Neural cell (in vitro differentiated cells): ENCODE measurements around the gene USP10. TPM values are rescaled to one million over a fixed set of nuclear protein-coding genes. Genes with fewer than 3 reads are reported as not detected.

Experiments used
- H2AFZ ChIP-seq: fragments of 200-600, 300-800 bp; sonication (generic), shearing (Covaris generic); 2 replicates; pipeline ENCODE4 v1.6.0; 2014; ENCODE audit warnings: low read depth, mild to moderate bottlenecking, antibody characterized with exemption, low read length, moderate library complexity
- H3F3A ChIP-seq: fragments of 200-600 bp; shearing (Covaris generic); 2 replicates; pipeline ENCODE4 v1.6.1; 2016; ENCODE audit warnings: mild to moderate bottlenecking, moderate library complexity, mixed read lengths, antibody characterized with exemption, low read length; ENCODE audit not compliant: insufficient read depth, poor library complexity, severe bottlenecking
- H3K27ac ChIP-seq: fragments of 200-600, 300-800 bp; sonication (generic), shearing (Covaris generic); 2 replicates; pipeline ENCODE4 v1.5.1; 2014; ENCODE audit warnings: mild to moderate bottlenecking, low read length, moderate library complexity
- H3K27me3 ChIP-seq: fragments of 300-800, 200-600 bp; sonication (generic), shearing (Covaris generic); 2 replicates; pipeline ENCODE4 v1.6.0; 2014; ENCODE audit warnings: mild to moderate bottlenecking, low read depth, low read length, moderate library complexity; ENCODE audit not compliant: insufficient read depth
- H3K36me3 ChIP-seq: fragments of 300-800, 200-600 bp; sonication (generic), shearing (Covaris generic); 2 replicates; pipeline ENCODE4 v1.5.1; 2014; ENCODE audit warnings: mild to moderate bottlenecking, antibody characterized with exemption, low read length, moderate library complexity; ENCODE audit not compliant: insufficient read depth
- H3K4me2 ChIP-seq: fragments of 300-800, 200-600 bp; sonication (generic), shearing (Covaris generic); 2 replicates; pipeline ENCODE4 v1.6.0; 2014; ENCODE audit warnings: mild to moderate bottlenecking, low read length
- H3K4me3 ChIP-seq: fragments of 300-800, 200-600 bp; sonication (generic), shearing (Covaris generic); 2 replicates; pipeline ENCODE4 v1.5.1; 2014; ENCODE audit warnings: mild to moderate bottlenecking, low read length, moderate library complexity
- H3K79me2 ChIP-seq: fragments of 200-600 bp; shearing (Covaris generic); replicated peaks from 2 replicates; pipeline ENCODE4 v1.6.0; 2014; ENCODE audit warnings: mild to moderate bottlenecking, low read length, moderate library complexity; ENCODE audit not compliant: insufficient read depth
- H3K9ac ChIP-seq: fragments of 300-800, 200-600 bp; sonication (generic), shearing (Covaris generic); 2 replicates; pipeline ENCODE4 v1.6.1; 2016; ENCODE audit warnings: mild to moderate bottlenecking, low read length, mixed read lengths
- H3K9me2 ChIP-seq: fragments of 200-600 bp; shearing (Covaris generic); 2 replicates; pipeline ENCODE4 v1.6.1; 2016; ENCODE audit warnings: mild to moderate bottlenecking, low read length, mixed read lengths; ENCODE audit not compliant: insufficient read depth
- H3K9me3 ChIP-seq: fragments of 200-600, 300-800 bp; sonication (generic), shearing (Covaris generic); 2 replicates; pipeline ENCODE4 v1.6.1; 2016; ENCODE audit warnings: mild to moderate bottlenecking, mixed run types, low read length, moderate library complexity, mixed read lengths
- H4K20me1 ChIP-seq: fragments of 200-600 bp; shearing (Covaris generic); 2 replicates; pipeline ENCODE4 v1.6.1; 2016; ENCODE audit warnings: mild to moderate bottlenecking, mixed run types; ENCODE audit not compliant: insufficient read depth
- CTCF ChIP-seq: fragments of 450-650 bp; IDR thresholded peaks from 2 replicates; pipeline ENCODE4 v1.5.1; 2014; ENCODE audit warnings: antibody characterized with exemption, mild to moderate bottlenecking, moderate library complexity; ENCODE audit not compliant: poor library complexity, severe bottlenecking
- EP300 ChIP-seq: fragments of 450-650 bp; conservative IDR thresholded peaks from 2 replicates; pipeline ENCODE4 v1.6.1; 2014; ENCODE audit warnings: antibody characterized with exemption, mild to moderate bottlenecking, moderate library complexity; ENCODE audit not compliant: poor library complexity, severe bottlenecking
- EZH2 ChIP-seq: fragments of 200-600, 300-800 bp; shearing (Covaris generic), sonication (generic); IDR thresholded peaks from 2 replicates; pipeline ENCODE4 v1.6.1; 2014; ENCODE audit warnings: antibody characterized with exemption, low read length, borderline replicate concordance, mild to moderate bottlenecking; ENCODE audit not compliant: insufficient read depth, poor library complexity, severe bottlenecking
- MXI1 ChIP-seq: fragments of 450-650 bp; conservative IDR thresholded peaks from 2 replicates; pipeline ENCODE4 v1.6.1; 2014; ENCODE audit warnings: antibody characterized with exemption, mild to moderate bottlenecking; ENCODE audit not compliant: poor library complexity, severe bottlenecking
- POLR2AphosphoS5 ChIP-seq: IDR thresholded peaks from 2 replicates; pipeline ENCODE4 v1.6.1; 2012
- RAD21 ChIP-seq: fragments of 450-650 bp; conservative IDR thresholded peaks from 2 replicates; pipeline ENCODE4 v1.6.1; 2014; ENCODE audit warnings: antibody characterized with exemption, mild to moderate bottlenecking, moderate library complexity
- SMC3 ChIP-seq: fragments of 450-650 bp; conservative IDR thresholded peaks from 2 replicates; pipeline ENCODE4 v1.6.1; 2014; ENCODE audit warnings: antibody characterized with exemption, mild to moderate bottlenecking, moderate library complexity; ENCODE audit not compliant: poor library complexity
- TAF1 ChIP-seq: IDR thresholded peaks from 2 replicates; pipeline ENCODE4 v1.6.1; 2012; ENCODE audit warnings: low read depth
- polyA plus RNA-seq: library from polyadenylated mRNA; depleted of rRNA; stranded (reverse); fragments of >200 nt; gene quantifications from 2 replicates; pipeline ENCODE4 v1.2.3, GENCODE V29; 2014

Gene USP10
- polyA plus RNA-seq, 1 donor from 2014 or later: 48.9 TPM

- Histone ChIP-seq H3F3A (no peaks in the 10 kb centered on the region), H3K9me3 (no peaks in the 10 kb centered on the region), H3K27ac (no peak overlapping the region), H3K36me3 (no peaks in the 10 kb centered on the region), H3K4me3 (no peak overlapping the region), H3K9me2 (no peaks in the 10 kb centered on the region), H4K20me1 (no peaks in the 10 kb centered on the region), H3K9ac (no peak overlapping the region), H3K27me3 (no peaks in the 10 kb centered on the region), H2AFZ (no peak overlapping the region), H3K79me2 (no peaks in the 10 kb centered on the region), H3K4me2 (no peak overlapping the region)
- TF ChIP-seq EP300 (no peak), SMC3 (no peak), TAF1 (no peak), CTCF (no peak), RAD21 (no peak), POLR2AphosphoS5 (no peak), EZH2 (no peak)
Observed at GRCh38 chr16:84780063-84780462, 80.3 kb downstream of the USP10 start.

DNA sequence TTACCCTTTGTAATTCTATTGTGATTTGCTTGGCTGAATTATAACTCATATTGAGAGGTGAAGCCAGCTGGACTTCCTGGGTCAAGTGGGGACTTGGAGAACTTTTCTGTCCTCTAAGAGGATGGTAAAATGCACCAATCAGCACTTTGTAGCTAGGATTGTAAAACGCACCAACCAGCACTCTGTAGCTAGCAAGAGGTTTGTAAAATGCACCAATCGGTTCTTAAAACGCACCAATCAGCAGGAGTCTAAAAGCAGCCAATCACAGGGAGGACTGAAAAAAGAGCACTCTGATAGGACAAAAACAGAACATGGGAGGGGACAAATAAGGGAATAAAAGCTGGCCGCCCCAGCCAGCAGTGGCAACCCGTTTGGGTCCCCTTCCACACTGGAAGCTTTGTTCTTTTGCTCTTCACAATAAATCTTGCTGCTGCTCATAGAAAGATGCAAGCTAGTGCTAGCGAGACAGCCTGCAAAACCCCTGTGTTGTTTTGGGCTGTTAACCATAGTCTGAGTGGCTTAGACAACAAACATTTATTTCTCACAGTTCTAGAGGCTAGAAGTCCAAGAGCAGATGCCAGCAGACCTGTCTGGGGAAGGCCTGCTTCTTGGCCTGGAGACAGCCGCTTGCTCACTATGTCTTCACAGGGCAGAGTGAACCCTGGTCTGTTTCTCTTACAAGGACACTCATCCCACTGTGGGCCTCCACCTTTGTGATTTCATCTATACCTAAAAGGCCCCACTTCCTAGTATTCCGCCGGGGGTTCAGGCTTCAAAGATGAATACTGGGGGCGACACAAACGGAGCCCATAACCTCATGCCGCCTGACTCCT, 81.0 kb downstream of the USP10 start:
- H3K9ac ChIP-seq: no peak overlapping the region
- no peaks in the 10 kb centered on the region for H4K20me1 ChIP-seq
- no peaks in the 10 kb centered on the region for H3K27me3 ChIP-seq
- no peaks in the 10 kb centered on the region for H3K9me3 ChIP-seq
- H3K4me3 ChIP-seq: no peak overlapping the region
- H3F3A ChIP-seq: no peaks in the 10 kb centered on the region
- H3K79me2 ChIP-seq: no peaks in the 10 kb centered on the region
- no peak overlapping the region for H3K27ac ChIP-seq
- no peaks in the 10 kb centered on the region for H3K36me3 ChIP-seq
- TF ChIP-seq EP300: no peak
- TF ChIP-seq MXI1: no peak
- no peaks in the 10 kb centered on the region for H3K9me2 ChIP-seq
- H2AFZ ChIP-seq: no peak overlapping the region
- H3K4me2 ChIP-seq: no peak overlapping the region

DNA sequence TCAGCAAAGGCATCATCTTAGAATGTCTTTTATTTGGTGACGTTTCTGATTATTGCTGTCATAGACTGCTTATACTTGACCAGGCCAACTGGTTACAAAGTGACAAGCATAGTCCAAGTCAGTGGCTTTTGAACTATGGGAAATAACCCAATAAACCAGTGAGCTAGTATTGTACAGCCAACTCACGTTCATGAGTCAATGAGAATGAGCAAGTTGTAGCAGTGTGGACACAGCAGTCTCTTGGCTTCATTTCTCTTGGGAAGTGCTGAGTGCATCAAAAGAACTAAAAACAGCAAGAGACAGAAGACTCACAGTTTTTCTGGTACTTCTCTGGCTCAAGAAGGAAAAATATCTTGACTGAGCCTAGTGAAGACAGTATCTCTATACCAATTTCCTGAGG, 83.0 kb downstream of the USP10 start:
- Histone ChIP-seq H3K9me2 (no peaks in the 10 kb centered on the region), H3K4me2 (no peak overlapping the region), H3K79me2 (no peaks in the 10 kb centered on the region), H4K20me1 (no peaks in the 10 kb centered on the region), H3K27ac (no peak overlapping the region), H3K36me3 (no peaks in the 10 kb centered on the region), H3K4me3 (no peak overlapping the region), H3K27me3 (no peaks in the 10 kb centered on the region), H3K9me3 (no peaks in the 10 kb centered on the region), H3F3A (no peaks in the 10 kb centered on the region), H2AFZ (no peak overlapping the region), H3K9ac (no peak overlapping the region)
- no peak for TF ChIP-seq EP300
